ENCODE measurements around the gene PIGZ.

PIGZ gene

DNA sequence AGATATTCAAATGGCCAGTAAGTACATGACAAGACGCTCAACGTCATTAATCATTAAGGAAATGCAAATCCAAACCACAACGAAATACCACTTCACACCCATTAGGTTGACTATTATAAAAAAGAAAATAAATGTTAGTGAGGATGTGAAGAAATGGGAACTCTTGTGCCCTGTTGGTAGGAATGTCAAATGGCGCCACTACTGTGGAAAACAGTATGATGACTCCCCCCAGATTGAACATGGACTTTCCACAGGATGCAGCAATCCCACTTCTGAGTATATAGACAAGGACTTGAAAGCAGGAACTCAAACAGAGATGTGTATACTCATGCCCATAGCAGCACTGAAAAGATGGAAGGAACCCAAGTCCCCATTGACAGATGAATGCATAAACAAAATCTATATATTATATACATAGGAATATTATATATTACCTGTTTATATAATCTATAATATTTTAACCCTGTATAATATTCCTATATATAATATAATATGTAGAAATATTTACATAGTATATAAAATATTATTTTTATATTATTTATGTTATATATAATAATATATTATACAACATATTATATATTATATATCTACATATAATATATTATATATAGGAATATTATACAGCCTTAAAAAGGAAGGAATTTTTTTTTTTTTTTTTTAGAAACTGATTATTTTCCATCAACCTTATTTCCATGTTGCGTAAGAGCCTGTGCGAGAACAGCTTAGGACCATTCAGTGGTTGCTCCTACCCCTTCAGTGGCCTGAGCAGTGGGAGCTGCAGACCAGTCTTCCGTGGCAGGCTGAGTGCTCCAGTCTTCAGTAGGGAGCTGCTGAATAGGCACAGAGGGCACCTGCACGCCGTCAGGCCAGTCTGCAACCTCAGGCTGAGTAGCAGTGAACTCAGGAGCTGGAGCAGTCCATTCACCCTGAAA lies 17.6 kb upstream of the PIGZ start:
- Histone ChIP-seq H3K36me3 (ENCODE audit: control insufficient read depth, insufficient read depth, low read length) (no peaks in the 10 kb centered on the region), H3K9ac (ENCODE audit: low read length) (no peak overlapping the region), H3K4me3 (ENCODE audit: low read length) (no peak overlapping the region), H3K27ac (ENCODE audit: low read depth, low read length) (no peak overlapping the region), H3K4me1 (ENCODE audit: control insufficient read depth, insufficient read depth, low read length) (no peaks in the 10 kb centered on the region), H3K27me3 (ENCODE audit: control insufficient read depth, insufficient read depth, low read length) (no peaks in the 10 kb centered on the region)

DNA sequence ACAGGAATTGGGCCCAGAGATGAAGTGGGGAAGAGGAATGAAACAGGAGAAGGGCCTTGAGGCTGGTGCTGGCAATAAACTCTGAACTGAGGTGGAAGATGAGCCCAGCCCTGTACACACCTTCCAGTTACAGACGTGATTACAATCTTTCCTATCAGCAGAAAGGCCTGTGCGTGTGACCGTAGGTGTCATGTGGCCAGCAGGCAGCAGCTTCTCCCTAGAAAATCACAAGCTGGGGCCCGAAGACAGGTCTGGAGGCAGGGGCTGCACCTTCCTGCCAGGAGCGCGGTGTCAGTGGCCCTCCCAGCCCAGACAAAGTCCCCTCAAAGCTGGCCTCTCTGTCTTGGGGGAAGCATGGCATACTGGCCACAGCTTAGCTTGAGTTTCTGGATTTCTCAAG lies 16.7 kb upstream of the PIGZ start:
- Histone ChIP-seq H3K9ac (ENCODE audit: low read length) (no peak overlapping the region), H3K4me3 (ENCODE audit: low read length) (no peak overlapping the region), H3K36me3 (ENCODE audit: control insufficient read depth, insufficient read depth, low read length) (no peaks in the 10 kb centered on the region), H3K4me1 (ENCODE audit: control insufficient read depth, insufficient read depth, low read length) (no peaks in the 10 kb centered on the region), H3K27ac (ENCODE audit: low read depth, low read length) (no peak overlapping the region), H3K27me3 (ENCODE audit: control insufficient read depth, insufficient read depth, low read length) (no peaks in the 10 kb centered on the region)

GRCh38 chr3:196983186-196983585 lies 14.6 kb upstream of the PIGZ start:
- Histone ChIP-seq H3K9ac (ENCODE audit: low read length) (no peak overlapping the region), H3K4me1 (ENCODE audit: control insufficient read depth, insufficient read depth, low read length) (no peaks in the 10 kb centered on the region), H3K36me3 (ENCODE audit: control insufficient read depth, insufficient read depth, low read length) (no peaks in the 10 kb centered on the region), H3K4me3 (ENCODE audit: low read length) (no peak overlapping the region), H3K27me3 (ENCODE audit: control insufficient read depth, insufficient read depth, low read length) (no peaks in the 10 kb centered on the region), H3K27ac (ENCODE audit: low read depth, low read length) (no peak overlapping the region)

GRCh38 chr3:196981657-196982056 lies 13.0 kb upstream of the PIGZ start:
- H3K27ac ChIP-seq (ENCODE audit: low read depth, low read length): no peak overlapping the region
- H3K27me3 ChIP-seq (ENCODE audit: control insufficient read depth, insufficient read depth, low read length): no peaks in the 10 kb centered on the region
- H3K4me3 ChIP-seq (ENCODE audit: low read length): no peak overlapping the region

DNA sequence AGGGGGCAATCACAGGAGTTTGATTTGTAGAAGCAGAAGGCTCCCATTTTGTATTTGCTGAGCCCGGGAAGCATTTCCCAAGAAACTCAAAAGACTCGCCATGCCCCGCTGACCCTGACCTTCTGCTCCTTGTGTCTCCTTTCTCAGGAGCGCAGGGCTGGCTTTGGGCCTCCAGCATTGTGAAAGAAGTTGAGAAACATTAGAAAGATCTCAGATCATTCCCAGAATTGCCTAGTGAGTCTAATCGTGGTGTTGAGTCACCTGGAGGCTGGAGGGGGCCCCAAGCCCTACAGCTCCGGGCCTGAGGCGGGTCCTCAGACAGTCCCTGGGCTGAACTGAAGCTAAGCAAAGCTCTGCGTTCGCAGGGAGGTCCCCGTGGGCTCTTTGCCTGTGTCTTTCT lies 10.9 kb upstream of the PIGZ start:
- H3K4me3 ChIP-seq (ENCODE audit: low read length): no peak overlapping the region
- H3K9ac ChIP-seq (ENCODE audit: low read length): no peak overlapping the region
- no peak overlapping the region for H3K27ac ChIP-seq (ENCODE audit: low read depth, low read length)
- H3K27me3 ChIP-seq (ENCODE audit: control insufficient read depth, insufficient read depth, low read length): no peaks in the 10 kb centered on the region
- H3K36me3 ChIP-seq (ENCODE audit: control insufficient read depth, insufficient read depth, low read length): no peaks in the 10 kb centered on the region
- no peaks in the 10 kb centered on the region for H3K4me1 ChIP-seq (ENCODE audit: control insufficient read depth, insufficient read depth, low read length)

More at GRCh38 chr3:196981657-196982056, 13.0 kb upstream of the PIGZ start:
- no peak overlapping the region for H3K9ac ChIP-seq (ENCODE audit: low read length)
- H3K36me3 ChIP-seq (ENCODE audit: control insufficient read depth, insufficient read depth, low read length): no peaks in the 10 kb centered on the region
- H3K4me1 ChIP-seq (ENCODE audit: control insufficient read depth, insufficient read depth, low read length): no peaks in the 10 kb centered on the region

GRCh38 chr3:196976941-196977340 lies 8.3 kb upstream of the PIGZ start:
- H3K36me3 ChIP-seq (ENCODE audit: control insufficient read depth, insufficient read depth, low read length): no peaks in the 10 kb centered on the region
- H3K27me3 ChIP-seq (ENCODE audit: control insufficient read depth, insufficient read depth, low read length): no peaks in the 10 kb centered on the region
- H3K27ac ChIP-seq (ENCODE audit: low read depth, low read length): no peak overlapping the region
- H3K9ac ChIP-seq (ENCODE audit: low read length): no peak overlapping the region
- H3K4me1 ChIP-seq (ENCODE audit: control insufficient read depth, insufficient read depth, low read length): no peaks in the 10 kb centered on the region
- H3K4me3 ChIP-seq (ENCODE audit: low read length): no peak overlapping the region

DNA sequence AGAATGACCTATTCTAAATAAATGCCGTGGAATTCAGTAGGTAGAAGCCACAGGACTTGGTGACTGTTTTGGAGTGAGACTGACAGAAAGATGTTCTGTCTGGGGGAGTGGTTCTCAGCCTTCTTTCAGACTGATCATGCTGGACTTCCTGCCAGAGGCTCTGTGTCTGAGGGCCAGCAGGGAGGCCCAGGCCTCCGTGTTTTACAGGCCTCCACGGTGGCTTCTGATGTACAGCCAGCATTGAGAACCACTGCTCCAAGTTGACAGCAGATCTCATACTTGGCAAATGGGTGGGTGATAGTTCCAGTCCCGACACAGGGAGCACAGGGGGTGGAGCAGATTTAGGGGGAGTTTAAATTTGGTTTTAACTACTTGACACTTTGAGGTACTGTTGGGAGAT lies 6.7 kb upstream of the PIGZ start:
- no peaks in the 10 kb centered on the region for H3K36me3 ChIP-seq (ENCODE audit: control insufficient read depth, insufficient read depth, low read length)
- no peaks in the 10 kb centered on the region for H3K4me1 ChIP-seq (ENCODE audit: control insufficient read depth, insufficient read depth, low read length)
- H3K4me3 ChIP-seq (ENCODE audit: low read length): no peak overlapping the region
- H3K27me3 ChIP-seq (ENCODE audit: control insufficient read depth, insufficient read depth, low read length): no peaks in the 10 kb centered on the region
- no peak overlapping the region for H3K9ac ChIP-seq (ENCODE audit: low read length)
- H3K27ac ChIP-seq (ENCODE audit: low read depth, low read length): no peak overlapping the region

- Histone ChIP-seq H3K27ac (ENCODE audit: low read depth, low read length) (no peak overlapping the region), H3K4me3 (ENCODE audit: low read length) (no peak overlapping the region), H3K36me3 (ENCODE audit: control insufficient read depth, insufficient read depth, low read length) (no peaks in the 10 kb centered on the region), H3K27me3 (ENCODE audit: control insufficient read depth, insufficient read depth, low read length) (no peaks in the 10 kb centered on the region), H3K4me1 (ENCODE audit: control insufficient read depth, insufficient read depth, low read length) (no peaks in the 10 kb centered on the region), H3K9ac (ENCODE audit: low read length) (no peak overlapping the region)
Observed at GRCh38 chr3:196974661-196975060, 6.0 kb upstream of the PIGZ start.

DNA sequence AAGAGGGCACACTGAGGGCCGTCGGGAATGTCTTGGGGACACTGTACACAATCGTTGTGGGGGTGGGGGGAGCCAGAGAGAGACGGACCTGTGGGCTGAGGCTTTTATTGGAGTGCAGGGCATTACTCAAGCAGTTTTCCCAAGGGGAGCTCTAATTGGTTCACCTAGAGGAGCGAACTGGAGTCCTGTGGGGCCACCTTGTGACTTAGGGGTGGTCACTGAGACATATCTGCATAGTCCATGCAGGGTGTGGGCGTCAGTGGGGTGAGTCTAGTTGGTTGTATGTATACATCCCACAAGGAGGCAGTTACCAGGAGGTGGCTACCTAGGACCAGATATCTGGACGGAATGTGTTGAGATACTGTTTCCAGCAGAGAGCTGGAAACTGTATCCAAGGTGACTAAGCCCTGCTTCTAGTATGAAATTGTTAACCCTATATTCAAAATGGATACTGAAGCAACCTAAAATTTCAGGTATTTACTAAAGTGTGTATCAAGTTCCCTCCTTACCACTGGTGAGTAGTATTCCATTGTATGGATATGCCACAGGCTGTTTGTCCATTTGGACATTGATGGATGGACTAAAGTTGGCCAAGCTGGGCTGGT lies 2.6 kb upstream of the PIGZ start:
- Histone ChIP-seq H3K4me3 (ENCODE audit: low read length) (no peak overlapping the region), H3K27ac (ENCODE audit: low read depth, low read length) (no peak overlapping the region), H3K9ac (ENCODE audit: low read length) (no peak overlapping the region), H3K27me3 (ENCODE audit: control insufficient read depth, insufficient read depth, low read length) (no peaks in the 10 kb centered on the region), H3K4me1 (ENCODE audit: control insufficient read depth, insufficient read depth, low read length) (peaks cover 4% of the 10 kb centered on the region), H3K36me3 (ENCODE audit: control insufficient read depth, insufficient read depth, low read length) (no peaks in the 10 kb centered on the region)

DNA sequence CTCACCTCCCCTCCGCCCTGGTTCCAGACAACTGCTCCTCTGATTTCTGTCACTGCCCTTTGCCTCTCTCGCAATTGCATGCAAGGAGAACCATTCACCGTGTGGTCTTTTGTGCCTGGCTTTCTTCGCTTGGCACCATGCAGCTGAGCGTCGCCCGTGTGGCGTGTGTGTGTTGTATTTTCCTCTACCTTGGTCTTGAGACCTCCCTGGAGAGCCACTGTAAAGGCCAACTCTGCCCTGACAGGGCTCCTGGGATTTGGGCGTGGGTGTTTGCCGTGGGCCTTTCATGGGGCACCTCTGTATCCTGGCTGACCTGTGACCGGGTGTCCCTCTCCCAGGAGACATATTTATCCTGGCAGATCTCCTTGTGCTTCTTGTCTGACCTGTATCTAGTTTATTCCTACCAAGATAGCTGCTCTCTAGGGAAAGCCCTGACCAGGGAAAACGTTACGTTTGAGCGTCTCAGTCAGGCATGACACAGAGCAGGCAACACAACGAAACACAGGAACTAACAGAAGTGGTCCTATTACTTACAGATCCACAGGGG lies 2.0 kb upstream of the PIGZ start:
- Histone ChIP-seq H3K4me1 (ENCODE audit: control insufficient read depth, insufficient read depth, low read length) (peaks cover 4% of the 10 kb centered on the region), H3K27me3 (ENCODE audit: control insufficient read depth, insufficient read depth, low read length) (no peaks in the 10 kb centered on the region), H3K9ac (ENCODE audit: low read length) (no peak overlapping the region), H3K4me3 (ENCODE audit: low read length) (no peak overlapping the region), H3K27ac (ENCODE audit: low read depth, low read length) (no peak overlapping the region), H3K36me3 (ENCODE audit: control insufficient read depth, insufficient read depth, low read length) (no peaks in the 10 kb centered on the region)

GRCh38 chr3:196969660-196970546 lies 1.3 kb upstream of the PIGZ start:
- Histone ChIP-seq H3K4me3 (ENCODE audit: low read length) (peak overlapping the region; percentile 73), H3K4me1 (ENCODE audit: control insufficient read depth, insufficient read depth, low read length) (peaks cover 4% of the 10 kb centered on the region), H3K36me3 (ENCODE audit: control insufficient read depth, insufficient read depth, low read length) (no peaks in the 10 kb centered on the region), H3K27ac (ENCODE audit: low read depth, low read length) (no peak overlapping the region), H3K9ac (ENCODE audit: low read length) (no peak overlapping the region), H3K27me3 (ENCODE audit: control insufficient read depth, insufficient read depth, low read length) (no peaks in the 10 kb centered on the region)

DNA sequence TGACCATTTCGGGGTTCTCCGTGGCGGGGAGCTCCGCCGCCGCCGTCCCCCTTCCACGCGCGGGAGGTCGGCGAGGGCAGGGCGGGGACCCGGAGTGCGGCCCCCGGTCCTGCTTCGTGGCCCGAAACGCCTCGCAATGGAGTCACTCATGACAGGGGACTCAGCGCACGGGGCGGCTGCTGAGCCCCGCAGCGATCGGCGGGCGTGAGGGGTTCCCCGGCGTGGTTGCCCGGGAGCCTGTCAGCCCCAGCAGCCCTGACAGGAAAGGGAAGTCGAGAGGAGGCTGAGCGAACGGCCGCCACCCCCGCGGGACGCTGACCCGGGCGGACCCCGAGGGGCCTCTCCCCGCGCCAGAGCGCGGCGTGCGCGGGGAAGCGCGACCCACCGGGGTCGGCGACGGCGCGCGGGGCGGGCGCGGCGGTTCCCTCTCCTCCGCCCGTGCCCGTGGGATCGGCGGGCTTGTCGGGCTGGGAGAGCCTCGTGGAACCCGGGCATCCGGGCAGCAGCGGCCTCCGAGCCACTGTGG lies 564 bp upstream of the PIGZ start:
- Histone ChIP-seq H3K27me3 (ENCODE audit: control insufficient read depth, insufficient read depth, low read length) (no peaks in the 10 kb centered on the region), H3K27ac (ENCODE audit: low read depth, low read length) (no peak overlapping the region), H3K4me1 (ENCODE audit: control insufficient read depth, insufficient read depth, low read length) (peaks cover 4% of the 10 kb centered on the region), H3K36me3 (ENCODE audit: control insufficient read depth, insufficient read depth, low read length) (no peaks in the 10 kb centered on the region), H3K9ac (ENCODE audit: low read length) (no peak overlapping the region), H3K4me3 (ENCODE audit: low read length) (peak overlapping the region; percentile 73)

All from rectal smooth muscle tissue (tissue), 1 donor.